SH-SY5Y (cell line): ENCODE results near the gene CASP10.

Source experiments
- GATA2 ChIP-seq: IDR thresholded peaks from 2 replicates; pipeline ENCODE4 v1.6.1; 2011; ENCODE audit warnings: mild to moderate bottlenecking, low read depth, low read length
- GATA3 ChIP-seq: IDR thresholded peaks from 2 replicates; pipeline ENCODE4 v1.6.1; 2011; ENCODE audit warnings: low read depth, mild to moderate bottlenecking, low read length, moderate library complexity

CASP10 gene

GRCh38 chr2:201254081-201254730 lies 71.3 kb downstream of the CASP10 start:
- no peak for TF ChIP-seq GATA2
- TF ChIP-seq GATA3: no peak

- no peak for TF ChIP-seq GATA3
- TF ChIP-seq GATA2: no peak
Observed at GRCh38 chr2:201255408-201256033, 72.6 kb downstream of the CASP10 start.

DNA sequence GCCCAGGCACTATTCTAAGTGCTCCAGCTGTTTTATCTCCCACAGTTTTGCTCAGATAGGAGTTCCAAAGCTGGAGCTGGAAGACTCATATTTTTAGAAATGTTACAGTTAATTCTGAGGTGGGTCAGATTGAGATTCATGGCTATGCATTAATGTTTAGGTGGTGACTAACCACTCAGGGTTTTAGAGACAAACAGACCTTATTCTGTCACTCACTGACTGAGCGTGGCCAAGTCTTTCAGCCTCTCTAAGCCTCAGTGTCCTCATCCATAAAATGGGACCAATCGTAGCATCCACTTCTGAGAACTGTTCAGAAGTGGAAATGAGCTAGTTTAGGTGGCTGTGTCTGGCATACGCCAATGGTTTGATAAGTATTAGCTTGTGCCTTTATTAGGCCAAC lies 73.1 kb downstream of the CASP10 start:
- TF ChIP-seq GATA3 (no peak), GATA2 (no peak)

DNA sequence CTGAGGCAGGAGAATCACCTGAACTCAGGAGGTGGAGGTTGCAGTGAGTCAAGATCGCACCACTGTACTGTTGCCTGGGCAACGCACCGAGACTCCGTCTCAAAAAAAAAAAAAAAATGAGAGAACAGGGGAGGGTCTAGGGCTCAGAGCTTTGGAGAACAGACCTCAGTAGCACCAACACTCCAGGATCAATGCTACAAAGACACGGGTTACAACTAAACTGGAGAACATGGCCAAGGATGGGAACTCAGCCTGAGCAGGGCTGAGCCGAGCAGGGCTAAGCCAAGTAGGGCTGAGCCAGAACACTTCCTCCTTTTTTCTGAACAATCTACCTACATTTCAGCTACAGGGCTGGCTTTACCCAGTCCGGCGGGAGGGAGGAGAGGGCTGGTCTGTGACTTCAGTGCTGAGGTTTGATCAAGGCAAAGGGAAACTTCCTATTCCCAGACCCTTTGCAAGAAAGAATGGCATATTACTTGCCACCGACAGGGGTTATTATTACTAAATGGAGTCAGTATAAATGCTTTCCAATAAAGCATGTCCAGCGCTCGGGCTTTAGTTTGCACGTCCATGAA lies 74.5 kb downstream of the CASP10 start:
- TF ChIP-seq GATA3 (no peak), GATA2 (no peak)

GRCh38 chr2:201257956-201258665 lies 75.2 kb downstream of the CASP10 start:
- TF ChIP-seq GATA2 (no peak), GATA3 (no peak)

DNA sequence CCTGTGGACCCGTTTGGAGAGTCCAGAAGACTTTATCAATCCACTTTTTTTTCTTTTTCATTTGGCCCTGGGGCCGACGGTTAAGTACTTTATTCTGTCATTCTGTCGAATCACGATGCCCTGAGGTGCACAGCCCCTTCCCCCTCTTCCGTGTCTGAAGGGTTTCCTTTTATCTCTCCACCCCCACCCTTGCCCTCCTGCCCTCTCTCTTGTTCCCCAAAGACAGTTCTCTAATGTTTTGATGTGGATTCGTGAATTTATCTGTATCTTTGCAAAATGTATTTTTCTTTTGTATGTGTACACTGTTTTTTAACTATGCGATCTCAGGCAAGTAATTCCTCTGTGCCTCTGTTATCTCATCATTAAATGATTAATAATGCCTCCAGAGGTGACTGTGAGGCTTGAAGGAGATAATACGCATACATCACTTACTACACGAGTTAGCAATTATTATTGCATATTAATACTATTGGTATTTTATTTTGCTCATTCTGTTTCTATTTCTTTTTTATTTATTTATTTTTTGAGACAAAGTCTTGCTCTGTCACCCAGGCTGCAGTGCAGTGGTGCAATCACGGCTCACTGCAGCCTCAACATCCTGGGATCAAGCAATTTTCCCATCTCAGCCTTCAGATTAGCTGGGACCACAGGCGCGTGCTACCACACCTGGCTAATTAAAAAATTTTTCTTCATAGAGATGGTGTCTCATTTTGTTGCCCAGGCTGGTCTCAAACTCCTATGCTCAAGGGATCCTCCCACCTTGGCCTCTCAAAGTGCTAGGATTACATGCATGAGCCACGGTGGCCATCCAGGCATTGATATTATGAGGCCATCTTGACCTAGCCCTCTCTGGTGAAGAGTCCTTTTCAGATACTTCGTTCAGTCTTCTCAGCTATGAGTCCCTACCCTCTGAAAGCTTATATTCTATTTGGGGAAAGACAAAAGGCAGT lies 76.0 kb downstream of the CASP10 start:
- no peak for TF ChIP-seq GATA2
- TF ChIP-seq GATA3: no peak

DNA sequence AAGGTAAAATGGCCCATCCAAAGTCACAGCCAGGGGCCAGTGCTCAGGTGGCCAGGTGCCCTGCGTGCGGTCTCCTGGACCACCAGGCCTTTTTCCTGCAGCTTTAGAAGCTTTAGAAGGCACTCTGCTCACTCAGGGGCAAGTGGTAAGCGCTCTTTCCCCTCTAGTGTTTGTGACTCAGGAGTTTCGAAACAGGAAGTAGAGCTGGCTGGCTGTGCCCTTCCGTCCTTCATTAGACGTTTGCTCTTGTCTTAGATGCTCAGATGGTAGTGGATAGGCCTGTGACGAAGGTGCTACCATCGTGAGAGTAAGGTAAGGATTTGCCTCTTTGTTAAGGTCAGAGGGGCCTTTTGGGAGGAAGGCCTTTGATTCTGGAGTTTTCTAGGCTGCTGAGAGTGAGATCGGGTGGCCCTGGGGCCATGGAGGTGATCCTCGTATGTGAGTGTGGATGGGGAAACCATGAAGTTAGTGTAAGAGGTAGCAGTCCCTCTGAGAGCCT lies 77.4 kb downstream of the CASP10 start, which contains the start of gene CASP8:
Gene CASP8 (plus strand): TSS at position 235 of the 499 bp plus-strand sequence. CDS start 5,951 bp downstream, outside the sequence.
- TF ChIP-seq GATA2 (no peak), GATA3 (no peak)

DNA sequence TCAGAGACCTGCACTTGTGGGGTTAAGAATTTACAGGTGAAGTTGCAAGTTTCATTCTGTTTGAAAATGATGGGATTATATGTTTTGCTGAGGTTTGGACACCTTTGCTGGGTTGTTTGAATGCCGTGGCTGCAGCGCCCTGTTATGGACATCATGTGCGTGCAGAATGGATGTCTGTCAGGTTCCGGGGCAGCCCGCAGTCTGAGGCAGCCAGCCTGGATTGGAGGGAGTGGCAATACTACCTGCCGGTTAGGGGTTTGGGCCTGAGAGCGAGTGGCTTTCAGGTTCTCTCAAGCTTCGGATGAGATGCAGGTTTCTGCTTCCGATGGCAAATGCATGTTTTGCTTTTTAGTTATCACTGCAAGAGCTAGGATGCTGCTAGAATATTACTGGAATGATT lies 78.5 kb downstream of the CASP10 start:
- TF ChIP-seq GATA3 (no peak), GATA2 (no peak)

- TF ChIP-seq GATA2: no peak
- TF ChIP-seq GATA3: no peak
Observed at GRCh38 chr2:201261906-201262305, 79.0 kb downstream of the CASP10 start.

GRCh38 chr2:201262718-201263117 lies 79.8 kb downstream of the CASP10 start:
- TF ChIP-seq GATA3 (no peak), GATA2 (no peak)

GRCh38 chr2:201263779-201264178 lies 80.8 kb downstream of the CASP10 start:
- TF ChIP-seq GATA3 (no peak), GATA2 (no peak)

- TF ChIP-seq GATA3 (no peak), GATA2 (no peak)
Observed at GRCh38 chr2:201264472-201265173, 81.7 kb downstream of the CASP10 start.

DNA sequence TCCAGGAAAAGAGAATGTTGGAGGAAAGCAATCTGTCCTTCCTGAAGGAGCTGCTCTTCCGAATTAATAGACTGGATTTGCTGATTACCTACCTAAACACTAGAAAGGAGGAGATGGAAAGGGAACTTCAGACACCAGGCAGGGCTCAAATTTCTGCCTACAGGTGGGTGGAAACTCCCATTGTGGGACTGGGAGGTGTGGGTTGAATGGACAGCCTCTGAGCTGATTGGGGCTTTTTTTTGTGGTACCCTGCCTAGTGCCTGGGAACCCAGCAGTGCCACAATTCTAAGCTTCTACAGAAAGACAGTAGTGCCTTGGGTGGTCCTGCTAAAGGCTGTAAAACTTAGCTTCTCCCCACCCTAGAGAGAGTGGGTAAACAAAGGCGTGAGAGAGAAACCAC lies 83.7 kb downstream of the CASP10 start:
- TF ChIP-seq GATA2 (no peak), GATA3 (no peak)
